AML-193 (cell line): ENCODE results near the gene DMRT3.

ENCODE experiments used
- DNase-seq, 2 experiments: peaks; one replicate each; lab custom pipeline; 2025; lab: John Stamatoyannopoulos, UW

DMRT3 gene

DNA sequence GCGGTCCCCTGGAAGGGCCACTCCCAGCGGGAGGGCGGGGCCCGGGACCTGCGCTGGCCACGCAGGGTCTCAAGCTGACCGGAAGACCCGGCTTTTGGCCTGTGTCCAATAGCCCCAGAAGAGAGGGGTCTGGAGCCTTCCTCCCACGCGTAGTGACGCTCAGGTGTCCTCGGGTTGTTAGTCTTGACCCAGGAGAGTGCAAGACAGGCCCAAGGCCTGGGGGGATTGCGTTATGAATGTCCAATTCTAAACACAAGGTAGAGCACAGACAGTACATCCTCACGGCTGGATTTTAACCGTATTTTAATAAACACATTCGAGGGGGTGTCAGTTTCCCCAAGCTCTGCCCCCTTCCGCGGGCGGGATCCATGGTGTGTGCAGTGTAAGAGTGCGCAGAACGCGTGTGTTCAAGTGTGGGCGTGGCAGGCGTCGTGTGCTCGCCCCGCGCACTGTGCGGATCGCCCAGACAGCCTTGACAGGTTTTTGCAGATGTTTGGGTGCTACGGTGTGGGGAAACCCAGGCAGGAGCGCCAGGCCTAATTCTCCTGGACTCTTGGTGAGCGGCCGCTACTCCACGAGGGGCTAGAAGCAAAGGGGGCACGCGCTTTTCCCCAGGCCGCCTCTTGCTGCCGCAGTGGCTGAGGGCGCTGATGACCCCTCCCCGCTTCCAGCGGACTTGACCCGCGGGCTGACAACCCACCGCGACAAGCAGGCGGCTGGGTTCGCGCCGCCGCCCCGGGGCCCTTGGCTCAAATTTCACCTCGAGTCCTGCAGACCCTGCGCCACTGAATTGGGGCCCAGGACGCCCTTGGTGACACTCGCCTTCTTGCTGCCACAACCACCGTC lies 6.1 kb upstream of the DMRT3 start:
- no peak for DNase-seq

- no peak for DNase-seq
Observed at GRCh38 chr9:971901-972500, 4.5 kb upstream of the DMRT3 start.

DNA sequence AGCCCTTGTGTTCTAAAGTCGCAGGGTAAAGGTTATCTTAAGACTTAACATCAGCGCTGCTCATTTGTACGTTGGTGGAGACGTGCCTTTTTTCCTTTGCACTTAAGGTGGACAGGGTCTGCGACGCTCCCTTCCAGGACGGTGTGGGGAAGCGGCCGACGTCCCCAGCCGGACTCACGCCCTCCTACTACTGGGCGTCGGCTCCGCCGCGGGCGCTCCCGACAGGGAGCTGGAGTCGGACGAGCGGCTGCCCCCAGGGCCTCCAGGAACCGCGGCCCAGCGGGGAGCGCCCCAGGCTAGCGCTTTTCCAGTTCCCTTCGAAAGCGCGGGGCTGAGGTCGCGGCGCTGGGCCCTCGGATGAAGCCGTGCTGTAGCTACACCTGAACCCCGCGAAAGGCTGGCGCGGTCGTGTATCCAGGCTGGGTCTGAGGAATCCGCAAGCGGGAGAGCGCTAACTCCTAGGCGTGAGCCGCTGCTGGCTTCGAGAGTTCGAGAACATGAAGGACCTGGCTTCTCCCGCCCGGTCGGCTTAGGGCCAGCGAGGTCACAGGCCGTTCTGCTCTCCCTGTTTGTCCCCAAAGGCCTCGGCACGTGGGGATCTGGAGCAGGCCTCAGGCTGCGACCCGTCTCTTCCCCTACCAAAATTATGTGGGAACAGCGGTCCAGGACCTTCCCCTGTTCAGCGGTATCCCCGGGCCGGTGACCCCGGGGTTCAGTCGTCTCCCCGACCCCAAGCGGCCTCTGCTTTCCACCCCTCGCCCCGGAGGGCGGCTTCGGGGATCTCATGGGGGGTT lies 3.8 kb upstream of the DMRT3 start:
- no peak for DNase-seq

GRCh38 chr9:973295-973834 lies 3.1 kb upstream of the DMRT3 start:
- no peak for DNase-seq

DNA sequence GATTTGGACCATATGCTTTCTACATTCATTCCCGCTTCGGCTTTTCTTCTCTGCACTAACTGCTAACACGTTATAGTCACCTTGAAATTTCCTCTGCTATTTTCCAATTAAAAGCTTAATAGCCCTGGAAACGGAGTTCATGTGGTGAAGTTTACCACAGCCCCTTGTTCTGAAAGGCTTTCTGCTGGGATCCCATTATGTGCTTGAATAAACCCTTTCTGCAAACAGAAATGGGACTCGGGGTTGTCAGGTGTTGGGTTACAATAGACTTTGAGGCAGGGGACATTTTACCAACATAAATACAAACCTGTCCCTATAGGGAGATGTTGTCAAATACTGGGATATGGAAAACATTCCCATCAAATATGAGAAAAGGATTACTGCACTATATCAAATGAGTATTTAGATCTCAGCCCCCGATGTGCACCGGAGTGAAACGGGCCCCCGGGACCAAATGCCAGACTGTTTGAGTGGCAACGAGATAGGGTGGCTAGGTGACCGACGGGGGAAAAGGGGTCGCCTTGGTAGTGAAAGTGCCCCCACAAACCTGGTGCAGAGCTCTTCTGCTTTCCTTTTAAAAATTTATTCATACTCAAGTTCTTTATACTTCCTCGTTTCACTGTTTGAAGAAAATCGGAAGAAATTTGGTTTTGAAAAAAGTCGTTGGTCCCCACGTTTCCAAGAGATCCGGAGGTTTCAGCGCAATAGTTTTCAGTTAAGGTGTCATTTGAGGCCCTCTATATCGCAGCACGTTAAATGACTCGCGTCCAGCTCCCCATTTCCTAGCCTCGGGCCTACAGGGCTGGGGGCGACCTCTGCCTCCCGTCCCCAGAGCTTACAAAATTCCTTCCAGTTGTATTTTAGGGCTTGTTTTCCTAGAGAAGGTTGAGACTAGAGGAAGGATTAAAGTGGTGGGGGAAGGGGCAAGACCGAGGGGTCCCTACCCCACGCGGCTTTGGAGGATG lies 2.1 kb upstream of the DMRT3 start:
- DNase-seq = no peak

GRCh38 chr9:974996-975739 lies 1.3 kb upstream of the DMRT3 start:
- no peak for DNase-seq

DNA sequence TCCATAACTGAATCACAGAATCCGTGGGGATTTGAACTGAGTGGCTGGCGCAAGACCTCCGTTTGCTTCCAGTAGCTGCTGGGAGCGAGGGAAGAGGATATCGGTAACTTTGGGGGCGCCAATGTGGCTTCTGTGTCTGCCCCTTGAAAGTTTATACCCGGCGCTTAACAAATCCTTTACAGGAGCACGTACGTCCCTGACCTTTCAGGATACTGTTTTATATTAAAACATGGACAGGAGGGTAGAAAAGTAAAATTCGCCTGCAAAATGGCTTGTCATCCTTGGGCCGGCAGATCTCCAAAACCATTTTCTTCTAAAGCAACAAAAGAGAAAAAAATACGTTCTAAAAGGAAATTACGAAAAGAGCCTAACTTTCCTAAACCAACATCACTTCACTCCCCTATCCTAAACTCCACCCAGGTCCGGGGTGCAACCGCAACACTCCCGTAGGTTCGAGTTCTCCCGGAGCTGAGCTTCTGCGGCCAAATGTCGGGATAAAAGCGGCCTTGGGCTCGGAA lies 656 bp upstream of the DMRT3 start:
- no peak for DNase-seq

DNA sequence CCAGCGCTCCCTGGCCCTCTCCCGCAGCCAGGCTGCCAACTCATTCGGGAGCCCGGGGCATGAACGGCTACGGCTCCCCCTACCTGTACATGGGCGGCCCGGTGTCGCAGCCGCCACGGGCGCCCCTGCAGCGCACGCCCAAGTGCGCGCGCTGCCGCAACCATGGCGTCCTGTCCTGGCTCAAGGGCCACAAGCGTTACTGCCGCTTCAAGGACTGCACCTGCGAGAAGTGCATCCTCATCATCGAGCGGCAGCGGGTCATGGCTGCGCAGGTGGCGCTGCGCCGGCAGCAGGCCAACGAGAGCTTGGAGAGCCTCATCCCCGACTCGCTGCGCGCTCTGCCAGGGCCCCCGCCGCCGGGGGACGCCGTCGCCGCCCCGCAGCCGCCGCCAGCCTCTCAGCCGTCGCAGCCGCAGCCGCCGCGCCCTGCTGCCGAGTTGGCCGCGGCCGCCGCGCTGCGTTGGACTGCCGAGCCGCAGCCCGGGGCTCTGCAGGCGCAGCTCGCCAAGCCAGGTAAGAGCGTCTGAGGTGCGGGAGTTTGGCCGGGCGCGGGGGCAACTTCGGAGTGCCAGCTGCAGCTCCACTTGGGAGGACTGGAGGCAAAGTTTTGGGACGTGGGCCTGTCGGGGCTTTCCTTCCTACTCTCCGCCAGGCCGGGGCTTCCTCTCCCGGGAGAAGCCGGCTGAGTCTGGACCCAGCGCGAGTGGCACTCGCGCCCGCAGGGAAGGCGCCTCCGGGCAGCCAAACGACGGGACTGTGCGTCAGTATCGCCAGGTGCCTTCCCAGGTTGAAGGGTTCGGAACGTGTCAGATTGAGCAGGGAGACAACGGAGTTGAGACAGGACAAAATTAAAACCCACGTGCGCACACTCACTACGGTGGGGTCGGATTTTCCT lies 735 bp downstream of the DMRT3 start:
- no peak for DNase-seq

- DNase-seq = no peak
Observed at GRCh38 chr9:977838-978830, 1.7 kb downstream of the DMRT3 start.

DNA sequence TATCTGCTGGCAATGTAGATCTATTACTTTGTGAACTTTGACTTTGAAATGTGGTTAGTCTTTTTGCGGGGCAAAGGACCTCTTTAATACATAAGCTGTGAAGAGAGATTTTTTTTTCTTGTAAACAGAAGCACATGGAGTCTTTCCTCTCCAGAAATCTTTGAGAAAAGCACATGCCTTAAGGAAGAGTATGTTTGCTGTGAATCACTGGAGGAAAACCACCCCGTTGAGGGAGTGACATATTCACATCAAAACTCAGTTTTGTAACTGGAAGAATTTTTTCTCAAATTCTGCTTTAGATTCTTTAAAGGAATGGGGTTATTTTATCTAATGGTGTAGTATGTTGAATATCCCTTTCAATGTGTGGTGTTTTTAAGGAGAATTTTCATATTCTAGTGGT lies 3.5 kb downstream of the DMRT3 start:
- no peak for DNase-seq

DNA sequence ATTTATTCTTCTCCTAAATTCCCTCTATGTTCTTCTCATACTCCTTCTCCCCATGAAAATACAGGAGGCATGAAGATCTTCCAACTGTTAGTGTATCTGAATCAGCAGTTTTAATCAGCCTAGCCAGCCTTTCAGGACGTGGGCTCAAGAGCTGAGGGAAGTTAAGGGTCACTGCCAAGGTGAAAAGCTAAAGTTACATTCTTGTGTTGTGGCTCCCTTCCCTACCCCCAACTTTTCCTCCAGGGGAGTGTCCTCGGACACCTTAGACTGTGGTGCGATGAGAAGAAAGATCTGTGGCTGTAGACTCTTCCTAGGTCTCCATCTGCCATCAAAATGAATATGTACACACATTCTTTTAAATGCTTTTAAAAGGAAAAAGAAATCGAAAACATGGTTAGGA lies 4.2 kb downstream of the DMRT3 start:
- DNase-seq = no peak

- DNase-seq = no peak
Observed at GRCh38 chr9:981491-981898, 5.0 kb downstream of the DMRT3 start.

DNA sequence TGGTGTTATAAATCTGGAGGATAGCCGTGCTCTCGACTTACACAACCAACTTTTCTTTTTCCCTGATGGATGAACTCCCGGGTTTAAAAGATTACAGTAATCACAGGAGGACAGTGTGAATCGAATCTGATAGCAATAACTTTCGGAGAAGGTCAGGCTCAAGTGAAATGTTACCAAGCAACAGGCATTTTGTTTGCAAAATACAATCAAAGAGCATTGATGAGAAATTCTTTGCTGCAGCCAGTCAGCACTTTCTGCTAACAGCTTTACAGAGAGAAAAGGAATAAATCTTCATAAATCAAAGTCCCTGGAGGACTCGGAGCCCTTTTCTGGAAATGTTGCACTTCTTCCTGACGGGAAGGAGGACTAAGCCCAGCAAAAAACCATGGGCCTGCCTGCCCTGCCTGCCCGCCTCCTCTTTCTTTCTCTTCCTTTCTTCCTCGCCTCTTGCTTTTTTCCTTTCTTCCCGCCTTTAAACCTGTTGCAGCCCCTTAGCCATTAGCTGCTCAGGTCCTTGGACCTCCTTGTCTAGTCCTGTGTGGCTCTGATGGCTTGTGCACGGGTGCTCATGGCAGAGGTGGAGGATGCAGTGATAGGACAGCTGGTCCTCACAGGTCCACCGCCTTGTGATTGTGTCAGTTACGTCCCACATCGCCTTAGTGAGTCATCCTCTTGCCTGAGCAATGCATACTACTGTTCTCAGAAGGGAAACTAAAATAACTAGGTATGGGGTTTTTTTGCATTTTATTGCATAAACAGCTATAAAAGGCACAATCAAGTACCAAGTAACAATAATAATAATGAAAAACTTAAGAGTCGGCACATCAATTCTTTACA lies 6.2 kb downstream of the DMRT3 start:
- no peak for DNase-seq

GRCh38 chr9:994005-994404 lies 17.6 kb downstream of the DMRT3 start:
- DNase-seq = no peak

- no peak for DNase-seq
Observed at GRCh38 chr9:995192-995591, 18.7 kb downstream of the DMRT3 start.

- DNase-seq = no peak
Observed at GRCh38 chr9:995781-996180, 19.3 kb downstream of the DMRT3 start.
